T-helper 17 cell (primary cell): ENCODE data around the gene RGL4. TPM values are rescaled to one million over a fixed set of nuclear protein-coding genes. Genes with fewer than 3 reads are reported as not detected.
"Not testable (repeated sequence)": the region's sequence is repeated elsewhere in the genome, so short reads cannot be mapped to it uniquely, and the experiment has no call there.

Experiments used
- ATAC-seq: fragments of 150-1000 bp; cut with Tn5 transposase; 2 replicates; pipeline ENCODE4 v1.10.0; 2021; ENCODE audit warnings: mild to moderate bottlenecking, moderate library complexity
- DNase-seq, 3 donors: peaks; one replicate each; pipeline versions ENCODE4 v3.0.0 to v3.0.0-alpha.2; 2020 to 2021
- H3K9me3 ChIP-seq: one replicate; pipeline ENCODE4 v1.7.0; 2013; ENCODE audit warnings: low read length, mild to moderate bottlenecking; ENCODE audit not compliant: control insufficient read depth, poor library complexity, severe bottlenecking
- H3K27ac Mint-ChIP-seq: one replicate; pipeline ENCODE4 v1.8.0; 2022; ENCODE audit warnings: mild to moderate bottlenecking, moderate library complexity, mixed read lengths
- H3K27me3 Mint-ChIP-seq: one replicate; pipeline ENCODE4 v1.8.0; 2022; ENCODE audit warnings: mixed read lengths
- H3K36me3 Mint-ChIP-seq: one replicate; pipeline ENCODE4 v1.8.0; 2022; ENCODE audit warnings: low read depth, mixed read lengths
- H3K4me1 Mint-ChIP-seq: one replicate; pipeline ENCODE4 v1.8.0; 2022; ENCODE audit warnings: mild to moderate bottlenecking, mixed read lengths
- H3K4me3 Mint-ChIP-seq: one replicate; pipeline ENCODE4 v1.8.0; 2022; ENCODE audit warnings: mild to moderate bottlenecking, moderate library complexity, mixed read lengths
- total RNA-seq, 4 donors: library from RNA in 2 of 4; stranded (reverse) in 2 of 4; gene quantifications; one replicate each; pipeline ENCODE4 v1.2.3 and lab custom pipeline; 2022 to 2026

RGL4 gene
- total RNA-seq, 2 donors from 2014 or later = 16.0 to 20.2 TPM

DNA sequence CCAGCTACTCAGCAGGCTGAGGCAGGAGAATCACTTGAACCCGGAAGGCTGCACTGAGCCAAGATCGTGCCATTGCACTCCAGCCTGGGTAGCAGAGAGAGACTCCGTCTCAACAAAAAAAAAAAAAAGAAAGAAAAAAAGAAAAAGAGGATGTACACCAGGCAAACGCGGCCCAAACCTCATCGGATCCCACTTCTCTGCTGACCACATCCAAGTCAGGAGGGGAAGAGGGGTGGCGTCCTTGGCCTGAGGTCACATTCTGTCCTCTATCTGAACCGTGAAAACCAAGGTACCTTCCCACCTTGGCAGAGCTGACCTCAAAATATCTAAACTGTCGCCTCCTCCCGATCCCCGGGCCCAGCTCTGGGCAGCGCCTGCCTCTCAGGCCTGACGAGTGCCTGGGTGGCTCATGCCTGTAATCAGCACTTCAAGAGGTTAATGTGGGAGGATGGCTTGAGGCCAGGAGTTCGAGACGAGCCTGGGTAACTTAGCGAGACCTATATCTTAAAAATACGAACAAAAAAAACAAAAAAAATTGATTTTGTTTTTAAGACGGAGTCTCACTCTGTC lies 25.1 kb downstream of the RGL4 start:
- peak overlapping the region; percentile 75 for H3K27ac Mint-ChIP-seq
- no peaks in the 10 kb centered on the region for H3K27me3 Mint-ChIP-seq
- peaks cover under 1% of the 10 kb centered on the region for H3K36me3 Mint-ChIP-seq
- no peak for DNase-seq
- peaks cover 10% of the 10 kb centered on the region for H3K4me1 Mint-ChIP-seq
- no peak for ATAC-seq
- H3K9me3 ChIP-seq = no peaks in the 10 kb centered on the region
- peak overlapping the region; percentile 85 for H3K4me3 Mint-ChIP-seq

- DNase-seq (peak; percentile 70 to 75 (median 72)), ATAC-seq (peak; percentile 97)
- H3K9me3 ChIP-seq = no peaks in the 10 kb centered on the region
- Mint-ChIP-seq H3K4me3 (peak overlapping the region; percentile 85), H3K27ac (peak overlapping the region; percentile 75), H3K4me1 (peaks cover 10% of the 10 kb centered on the region), H3K27me3 (no peaks in the 10 kb centered on the region), H3K36me3 (no peaks in the 10 kb centered on the region)
These were observed 26.3 kb downstream of the RGL4 start for GRCh38 chr22:23716811-23717801.

DNA sequence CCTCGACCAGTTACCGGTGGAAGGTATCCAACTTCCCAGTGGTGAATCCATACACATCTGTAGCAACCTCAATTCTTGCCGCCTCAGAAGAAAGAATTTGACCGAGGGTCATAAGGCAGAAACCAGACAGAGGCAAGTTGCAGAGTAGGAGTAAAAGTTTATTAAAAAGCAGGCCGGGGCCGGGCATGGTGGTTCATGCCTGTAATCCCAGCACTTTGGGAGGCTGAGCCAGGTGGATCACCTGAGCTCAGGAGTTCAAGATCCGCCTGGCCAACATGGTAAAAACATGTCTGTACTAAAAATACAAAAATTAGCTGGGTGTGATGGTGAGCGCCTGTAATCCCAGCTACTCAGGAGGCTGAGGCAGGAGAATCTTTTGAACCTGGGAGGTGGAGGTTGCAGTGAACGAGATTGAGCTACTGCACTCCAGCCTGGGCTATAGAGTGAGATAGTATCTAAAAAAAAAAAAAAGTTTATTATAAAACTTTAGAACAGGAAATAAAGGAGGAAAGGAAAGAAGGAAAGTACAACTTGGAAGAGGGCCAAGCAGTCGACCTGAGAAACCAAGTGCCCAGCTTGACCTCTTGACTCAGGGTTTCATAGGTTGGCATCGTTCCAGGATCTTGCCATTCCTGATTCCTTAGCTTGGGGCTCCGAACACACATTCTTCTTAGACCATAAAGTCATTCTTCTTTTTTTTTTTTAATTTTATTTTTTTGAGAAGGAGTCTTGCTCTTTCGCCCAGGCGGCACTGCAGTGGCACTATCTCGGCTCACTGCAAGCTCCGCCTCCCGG lies 27.8 kb downstream of the RGL4 start:
- ATAC-seq (no peak), DNase-seq (no peak)
- no peak overlapping the region for H3K27ac Mint-ChIP-seq
- no peaks in the 10 kb centered on the region for H3K27me3 Mint-ChIP-seq
- H3K9me3 ChIP-seq = no peaks in the 10 kb centered on the region
- H3K36me3 Mint-ChIP-seq = no peaks in the 10 kb centered on the region
- no peak overlapping the region for H3K4me3 Mint-ChIP-seq
- H3K4me1 Mint-ChIP-seq = peaks cover 10% of the 10 kb centered on the region

GRCh38 chr22:23720855-23721254 lies 30.0 kb downstream of the RGL4 start:
- no peak for ATAC-seq
- DNase-seq = no peak
- Mint-ChIP-seq H3K36me3 (no peaks in the 10 kb centered on the region), H3K4me1 (peaks cover 5% of the 10 kb centered on the region), H3K4me3 (no peak overlapping the region), H3K27ac (no peak overlapping the region), H3K27me3 (no peaks in the 10 kb centered on the region)
- H3K9me3 ChIP-seq = no peaks in the 10 kb centered on the region

GRCh38 chr22:23722160-23722559 lies 31.3 kb downstream of the RGL4 start:
- Mint-ChIP-seq H3K4me1 (peaks cover 2% of the 10 kb centered on the region), H3K27ac (no peak overlapping the region), H3K4me3 (no peak overlapping the region), H3K36me3 (peaks cover 3% of the 10 kb centered on the region), H3K27me3 (no peaks in the 10 kb centered on the region)
- H3K9me3 ChIP-seq = no peaks in the 10 kb centered on the region
- DNase-seq (no peak), ATAC-seq (no peak)

DNA sequence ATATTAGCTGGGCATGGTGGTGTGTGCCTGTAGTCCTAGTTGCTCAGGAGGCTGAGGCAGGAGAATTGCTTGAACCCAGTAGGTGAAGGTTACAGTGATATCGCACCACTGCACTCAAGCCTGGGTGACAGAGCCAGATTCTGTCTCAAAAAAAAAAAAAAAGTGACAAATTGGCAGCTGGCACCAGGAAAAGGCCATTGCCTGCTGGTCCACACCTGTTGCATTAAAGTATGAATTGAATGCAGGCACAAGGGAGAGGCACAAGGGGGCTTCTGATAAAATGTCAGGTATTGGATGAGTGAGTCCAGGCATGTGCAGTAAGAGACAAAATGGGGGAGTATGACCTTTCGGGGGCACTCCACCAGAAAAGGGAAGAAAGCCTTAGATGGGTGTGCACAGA lies 31.9 kb downstream of the RGL4 start:
- Mint-ChIP-seq H3K4me1 (no peaks in the 10 kb centered on the region), H3K4me3 (no peak overlapping the region), H3K27ac (no peak overlapping the region), H3K27me3 (no peaks in the 10 kb centered on the region), H3K36me3 (peaks cover 3% of the 10 kb centered on the region)
- H3K9me3 ChIP-seq = no peaks in the 10 kb centered on the region
- ATAC-seq = no peak
- no peak for DNase-seq

DNA sequence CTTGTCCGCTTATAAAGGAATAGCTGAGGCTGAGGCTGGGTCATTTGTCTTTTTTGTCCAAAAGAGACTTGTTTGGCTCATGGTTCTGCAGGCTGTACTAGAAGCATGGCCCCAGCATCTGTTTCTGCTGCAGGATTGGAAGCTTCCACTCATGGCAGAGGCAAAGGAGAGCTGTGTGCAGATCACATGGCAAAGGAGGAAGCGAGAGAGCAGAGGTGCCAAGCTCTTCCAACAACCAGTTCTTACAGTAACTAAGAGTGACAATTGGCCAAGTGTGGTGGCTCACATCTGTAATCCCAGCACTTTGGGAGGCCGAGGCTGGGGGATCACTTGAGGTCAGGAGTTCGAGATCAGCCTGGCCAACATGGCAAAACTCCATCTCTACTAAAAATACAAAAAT lies 37.3 kb downstream of the RGL4 start:
- H3K36me3 Mint-ChIP-seq, H3K27me3 Mint-ChIP-seq, H3K27ac Mint-ChIP-seq, DNase-seq, ATAC-seq, H3K4me3 Mint-ChIP-seq, H3K4me1 Mint-ChIP-seq, H3K9me3 ChIP-seq: not testable (repeated sequence)

DNA sequence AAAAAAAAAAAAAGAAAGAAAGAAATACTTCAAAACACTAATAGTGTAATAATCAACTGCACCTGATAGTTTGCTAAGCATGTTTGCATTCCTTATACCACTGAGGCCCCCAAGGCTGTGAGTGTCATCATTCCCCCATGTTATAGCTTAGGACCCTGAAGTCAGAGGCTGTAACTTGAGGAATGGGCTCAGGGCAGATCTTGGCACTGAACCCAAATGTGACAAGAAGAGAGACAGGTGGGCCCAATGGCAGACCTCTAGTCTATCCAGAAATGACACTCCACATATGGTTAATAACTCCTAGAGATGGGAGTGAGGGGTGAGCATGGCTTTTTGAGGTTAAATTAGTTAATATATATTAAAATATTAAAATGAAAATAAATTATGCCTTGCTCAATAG lies 46.9 kb downstream of the RGL4 start:
- no peak overlapping the region for H3K4me3 Mint-ChIP-seq
- no peaks in the 10 kb centered on the region for H3K36me3 Mint-ChIP-seq
- no peaks in the 10 kb centered on the region for H3K27me3 Mint-ChIP-seq

DNA sequence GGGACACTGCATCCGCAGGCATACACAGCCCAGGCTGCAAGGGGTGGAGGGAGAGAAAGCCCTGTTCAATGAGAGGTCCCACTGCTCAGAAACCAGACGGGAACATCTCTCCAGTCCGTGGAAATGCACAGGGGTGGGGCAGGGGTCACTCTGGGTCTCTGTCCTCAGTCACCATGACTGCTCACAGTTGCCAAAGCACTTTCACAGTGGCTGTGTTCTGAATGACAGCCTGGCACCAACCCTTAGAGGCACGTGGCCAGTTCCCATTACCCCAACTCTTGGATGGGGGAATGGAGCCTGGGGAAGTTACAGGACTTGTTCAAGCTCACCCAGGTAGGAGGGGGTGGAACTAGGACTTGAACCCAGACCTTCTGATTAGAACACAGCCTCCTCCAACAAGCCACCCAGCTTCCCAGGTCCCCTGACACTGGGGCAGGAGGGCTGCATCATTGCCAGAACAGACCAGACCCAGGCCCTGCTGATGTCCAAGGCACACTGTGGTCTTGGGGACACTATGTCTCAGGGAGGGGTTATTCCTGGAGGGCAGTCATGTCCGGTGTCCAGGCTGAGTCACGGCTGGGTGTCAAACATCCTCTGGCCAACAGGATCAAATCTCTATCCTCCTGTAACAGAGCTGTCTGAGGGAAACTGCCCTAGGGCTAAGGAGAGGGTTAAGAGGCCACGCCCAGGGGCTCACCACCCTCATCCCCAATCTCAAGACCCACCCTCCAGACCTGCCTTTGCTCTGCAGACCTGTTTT lies 51.9 kb downstream of the RGL4 start:
- DNase-seq (no peak), ATAC-seq (no peak)
- no peaks in the 10 kb centered on the region for H3K9me3 ChIP-seq
- H3K36me3 Mint-ChIP-seq = peaks cover 8% of the 10 kb centered on the region
- no peaks in the 10 kb centered on the region for H3K4me1 Mint-ChIP-seq
- no peaks in the 10 kb centered on the region for H3K27me3 Mint-ChIP-seq
- H3K4me3 Mint-ChIP-seq = no peak overlapping the region
- no peak overlapping the region for H3K27ac Mint-ChIP-seq

More for the DNA sequence above, 46.9 kb downstream of the RGL4 start:
- H3K9me3 ChIP-seq = no peaks in the 10 kb centered on the region
- DNase-seq (no peak), ATAC-seq (no peak)
- H3K4me1 Mint-ChIP-seq = no peaks in the 10 kb centered on the region
- H3K27ac Mint-ChIP-seq = no peak overlapping the region

DNA sequence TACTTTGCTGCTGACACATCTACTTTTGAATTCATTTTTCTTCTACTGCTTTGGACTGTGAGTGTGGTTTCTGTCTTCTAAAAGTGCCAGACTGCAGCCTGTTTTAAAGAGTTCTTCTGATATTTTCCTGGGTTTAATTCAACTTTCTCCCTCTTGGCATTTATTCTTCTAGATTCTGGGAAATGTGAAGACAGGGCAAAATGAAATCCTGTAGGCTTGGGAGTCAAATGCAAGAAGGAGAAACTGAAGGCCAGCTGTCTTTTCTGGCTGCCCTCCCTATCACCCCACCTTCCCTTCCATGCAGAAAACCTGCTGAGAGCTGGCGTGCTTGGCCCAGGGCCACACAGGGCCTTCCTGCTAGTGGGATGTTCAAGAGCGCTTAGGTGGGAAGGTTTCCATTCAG lies 52.5 kb downstream of the RGL4 start:
- no peaks in the 10 kb centered on the region for H3K27me3 Mint-ChIP-seq
- DNase-seq = no peak
- H3K4me3 Mint-ChIP-seq = no peak overlapping the region
- ATAC-seq = no peak
- no peak overlapping the region for H3K27ac Mint-ChIP-seq
- no peaks in the 10 kb centered on the region for H3K4me1 Mint-ChIP-seq
- peaks cover 8% of the 10 kb centered on the region for H3K36me3 Mint-ChIP-seq
- no peaks in the 10 kb centered on the region for H3K9me3 ChIP-seq

GRCh38 chr22:23744001-23744400 lies 53.2 kb downstream of the RGL4 start:
- H3K4me1 Mint-ChIP-seq = no peaks in the 10 kb centered on the region
- peaks cover 8% of the 10 kb centered on the region for H3K36me3 Mint-ChIP-seq

GRCh38 chr22:23744485-23744884 lies 53.7 kb downstream of the RGL4 start:
- Mint-ChIP-seq H3K27me3 (no peaks in the 10 kb centered on the region), H3K27ac (no peak overlapping the region), H3K4me1 (no peaks in the 10 kb centered on the region), H3K4me3 (no peak overlapping the region), H3K36me3 (peaks cover 8% of the 10 kb centered on the region)
- no peaks in the 10 kb centered on the region for H3K9me3 ChIP-seq
- no peak for ATAC-seq
- no peak for DNase-seq

More at GRCh38 chr22:23744001-23744400, 53.2 kb downstream of the RGL4 start:
- no peak overlapping the region for H3K4me3 Mint-ChIP-seq
- no peaks in the 10 kb centered on the region for H3K27me3 Mint-ChIP-seq
- no peak for ATAC-seq
- no peaks in the 10 kb centered on the region for H3K9me3 ChIP-seq
- no peak overlapping the region for H3K27ac Mint-ChIP-seq
- no peak for DNase-seq
